K562 (cell line): ENCODE measurements around the gene ZNF384. TPM values are rescaled to one million over a fixed set of nuclear protein-coding genes. Genes with fewer than 3 reads are reported as not detected.

Experiments used
- ARID2 ChIP-seq: fragments of 450-650 bp; IDR thresholded peaks from 2 replicates; pipeline ENCODE4 v1.6.1; 2017; ENCODE audit warnings: antibody characterized with exemption, mild to moderate bottlenecking
- ARNT ChIP-seq, 2 experiments: fragments of 450-650 bp; IDR thresholded peaks; 2 replicates each; pipeline ENCODE4 v1.6.1; 2016; ENCODE audit warnings: mild to moderate bottlenecking in 1 of 2
- ATF7 ChIP-seq: fragments of 450-650 bp; IDR thresholded peaks from 2 replicates; pipeline ENCODE4 v1.7.1; 2014; ENCODE audit warnings: mild to moderate bottlenecking, moderate library complexity
- C11orf30 ChIP-seq: fragments of 450-650 bp; IDR thresholded peaks from 2 replicates; pipeline ENCODE4 v1.6.1; 2016; ENCODE audit warnings: low read depth, mild to moderate bottlenecking
- CHD4 ChIP-seq: fragments of 200-600 bp; sonication (generic); IDR thresholded peaks from 3 replicates; pipeline ENCODE4 v1.6.1; 2012; ENCODE audit warnings: low read depth, mild to moderate bottlenecking, mixed read lengths, low read length, inconsistent platforms; ENCODE audit not compliant: insufficient read depth, insufficient replicate concordance, poor library complexity, severe bottlenecking
- DPF2 ChIP-seq: fragments of 450-650 bp; IDR thresholded peaks from 2 replicates; pipeline ENCODE4 v1.6.1; 2016
- EHMT2 ChIP-seq: fragments of 450-650 bp; IDR thresholded peaks from 2 replicates; pipeline ENCODE4 v1.6.1; 2018; ENCODE audit warnings: antibody characterized with exemption
- ELF1 ChIP-seq: fragments of 200-800 bp; sonication (Bioruptor generic); IDR thresholded peaks from 2 replicates; pipeline ENCODE4 v1.6.1; 2016; ENCODE audit warnings: missing genetic modification characterization, missing compliant biosample characterization
- FOXA1 ChIP-seq: fragments of 450-650 bp; IDR thresholded peaks from 2 replicates; pipeline ENCODE4 v1.6.1; 2016; ENCODE audit warnings: mild to moderate bottlenecking, borderline replicate concordance
- FOXK1 ChIP-seq: sonication (generic); formaldehyde crosslinking; IDR thresholded peaks from 2 replicates; pipeline ENCODE4 v1.8.0; 2022; ENCODE audit warnings: missing genetic modification reagents, mild to moderate bottlenecking, borderline replicate concordance
- GTF2F1 ChIP-seq: IDR thresholded peaks from 2 replicates; pipeline ENCODE4 v1.6.1; 2011; ENCODE audit warnings: low read depth, low read length, improper control_type of control experiment
- HDAC1 ChIP-seq, 2 experiments: fragments of 450-650 bp; IDR thresholded peaks; 2 replicates each; pipeline ENCODE4 v1.6.1; 2016 to 2017; ENCODE audit warnings: inconsistent platforms in 1 of 2, mild to moderate bottlenecking in 1 of 2, moderate library complexity in 1 of 2
- HNRNPK ChIP-seq: fragments of 200-400 bp; formaldehyde crosslinking; IDR thresholded peaks from one replicate; pipeline ENCODE4 v1.6.1; 2018; ENCODE audit warnings: mild to moderate bottlenecking, low read depth, low read length; ENCODE audit not compliant: poor library complexity, severe bottlenecking
- KDM1A ChIP-seq, 2 experiments: fragments of 450-650 bp; IDR thresholded peaks; 2 replicates each; pipeline ENCODE4 v1.6.1; 2016; ENCODE audit warnings: mild to moderate bottlenecking in 2 of 2
- KDM4B ChIP-seq, 2 experiments: fragments of 450-650 bp in 1 of 2; sonication (generic) in 1 of 2; IDR thresholded peaks; 2 replicates each; pipeline ENCODE4 v1.6.1; 2016 to 2017; ENCODE audit warnings: borderline replicate concordance in 2 of 2, antibody characterized with exemption in 1 of 2, low read depth in 1 of 2, mild to moderate bottlenecking in 1 of 2
- MCM5 ChIP-seq: fragments of 450-650 bp; IDR thresholded peaks from 2 replicates; pipeline ENCODE4 v1.6.1; 2016; ENCODE audit warnings: low read depth
- NEUROD1 ChIP-seq: fragments of 150-350 bp; IDR thresholded peaks from 2 replicates; pipeline ENCODE4 v1.6.1; 2014; ENCODE audit warnings: borderline replicate concordance, low read length, low read depth; ENCODE audit not compliant: partially characterized antibody
- NFATC3 ChIP-seq: fragments of 450-650 bp; IDR thresholded peaks from 2 replicates; pipeline ENCODE4 v1.6.1; 2017; ENCODE audit warnings: mild to moderate bottlenecking
- PML ChIP-seq: IDR thresholded peaks from 2 replicates; pipeline ENCODE4 v1.6.1; 2012; ENCODE audit warnings: low read length, inconsistent platforms
- POU5F1 ChIP-seq: fragments of 150-350 bp; IDR thresholded peaks from 2 replicates; pipeline ENCODE4 v1.6.1; 2014; ENCODE audit warnings: borderline replicate concordance, low read length, low read depth, mild to moderate bottlenecking; ENCODE audit not compliant: partially characterized antibody
- PTRF ChIP-seq: fragments of 450-650 bp; IDR thresholded peaks from 2 replicates; pipeline ENCODE4 v1.6.1; 2016; ENCODE audit warnings: mild to moderate bottlenecking, missing genetic modification characterization, missing compliant biosample characterization
- RNF2 ChIP-seq: sonication (generic); IDR thresholded peaks from 2 replicates; pipeline ENCODE4 v1.6.1; 2016
- THRAP3 ChIP-seq: fragments of 450-650 bp; IDR thresholded peaks from 2 replicates; pipeline ENCODE4 v1.6.1; 2016; ENCODE audit warnings: mild to moderate bottlenecking, inconsistent platforms, borderline replicate concordance
- ZBTB17 ChIP-seq: fragments of 450-650 bp; formaldehyde crosslinking; IDR thresholded peaks from 2 replicates; pipeline ENCODE4 v1.4.0; 2020; ENCODE audit warnings: mild to moderate bottlenecking
- ZNF583 ChIP-seq: fragments of 250-450 bp; sonication (Bioruptor Pico); IDR thresholded peaks from 2 replicates; pipeline ENCODE4 v1.4.0; 2020
- ZNF644 ChIP-seq: fragments of 200-800 bp; sonication (Bioruptor generic); IDR thresholded peaks from 2 replicates; pipeline ENCODE4 v1.6.1; 2016; ENCODE audit warnings: low read depth, missing genetic modification characterization, missing compliant biosample characterization
- polyA plus RNA-seq, 8 experiments: library from polyadenylated mRNA; depleted of rRNA in 4 of 8; stranded (reverse) in 5 of 8; unstranded in 3 of 8; fragments of >200 nt; fragmentation: Nextera tagmentation in 2 of 8; fragmentation: Illumina TruSeq in 1 of 8; extraction: Ambion mirVana in 2 of 8; extraction: Trizol in 1 of 8; gene quantifications; 2 replicates each; pipeline versions ENCODE4 v1.2.1 to v1.2.3, GENCODE V29; 2011 to 2014; ENCODE audit warnings: inconsistent platforms in 1 of 8, missing spikeins in 1 of 8
- total RNA-seq, 7 experiments: library from RNA; depleted of rRNA in 6 of 7; stranded (reverse); fragments of >200 nt in 6 of 7; fragmentation: Illumina TruSeq in 2 of 7; extraction: Trizol in 2 of 7; gene quantifications; 2 replicates each; pipeline versions ENCODE4 v1.2.1 to v1.2.3, GENCODE V29; 2011 to 2021; ENCODE audit warnings: low replicate concordance in 1 of 7
- TF ChIP-seq, protein P1 (sequence below): fragments of 250-450 bp; sonication (Bioruptor Pico); IDR thresholded peaks from 2 replicates; pipeline ENCODE4 v1.8.0; 2022; ENCODE audit warnings: moderate library complexity, mild to moderate bottlenecking, inconsistent platforms
- TF ChIP-seq, protein P2 (sequence below), 2 experiments: IDR thresholded peaks; 2 replicates each; pipeline ENCODE4 v1.6.1; 2011; ENCODE audit warnings: borderline replicate concordance in 1 of 2, control low read depth in 1 of 2, low read depth in 1 of 2, low read length in 1 of 2, mild to moderate bottlenecking in 1 of 2, mixed read lengths in 1 of 2, moderate library complexity in 1 of 2; ENCODE audit not compliant: insufficient read depth in 1 of 2, insufficient read length in 1 of 2, poor library complexity in 1 of 2, severe bottlenecking in 1 of 2; ENCODE audit errors: extremely low read depth in 1 of 2

Gene ZNF384
- total and polyA plus RNA-seq, 9 of the 15 experiments (the other 6 are each of a cell fraction or from before 2014, with no cell fraction given): 0.36 to 64.8 (median 21.3) TPM

DNA sequence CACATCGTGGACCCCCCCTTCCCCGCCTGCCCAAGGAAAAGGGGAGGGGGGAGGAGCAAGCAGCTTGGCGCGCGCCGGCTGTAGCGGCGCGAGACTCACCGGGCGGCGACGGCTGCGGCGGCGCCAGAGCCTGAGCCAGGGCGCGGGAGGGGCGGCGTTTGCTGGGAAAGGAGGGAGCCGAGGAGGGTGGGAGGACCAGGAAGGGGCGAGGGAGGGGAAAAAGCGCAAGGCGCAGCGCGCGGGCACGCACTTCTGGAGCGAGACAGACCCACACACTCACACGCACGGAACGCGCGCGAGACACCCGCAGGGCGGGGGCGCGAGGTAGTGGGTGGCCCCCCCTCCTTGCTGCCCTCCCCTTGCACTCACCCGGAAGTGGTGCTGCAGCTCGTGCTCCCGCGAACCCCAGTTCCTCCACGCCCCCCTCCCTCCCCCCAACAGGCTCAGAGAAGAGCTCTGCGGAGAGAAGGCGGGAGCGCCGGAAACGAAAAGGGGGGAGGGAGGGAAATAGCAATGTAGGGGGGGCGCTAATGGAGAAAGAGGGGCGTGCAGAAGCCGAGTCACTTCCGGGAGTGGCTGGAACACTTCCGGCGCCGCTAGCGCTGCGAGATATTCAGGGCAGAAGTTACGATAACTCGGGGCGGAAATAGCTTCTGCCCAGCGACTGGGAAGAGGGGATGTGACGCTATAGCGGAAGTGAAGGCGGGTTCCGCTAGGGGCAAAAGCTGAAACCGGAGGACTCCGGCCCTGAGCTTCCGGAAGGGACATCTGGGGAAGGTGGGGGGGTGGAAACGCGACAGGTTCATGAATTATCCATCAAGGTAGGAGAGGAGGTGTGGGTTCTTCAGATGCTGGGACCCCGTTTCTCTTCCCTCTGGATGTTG lies at the start of gene ZNF384 (continued):
- peak in 1 of 2 experiments; percentile 99; a peak in 2 of 4 replicates for TF ChIP-seq KDM4B (IDR thresholded peaks at IDR 0.05; ENCODE audit: borderline replicate concordance in 2 of 2, low read depth in 1 of 2)
- 0 out of 4 replicates have a peak, but pooled peaks of 1 of the 2 experiments have one; percentile 56 for TF ChIP-seq HDAC1 (IDR thresholded peaks at IDR 0.05)
- TF ChIP-seq, protein P1, sequence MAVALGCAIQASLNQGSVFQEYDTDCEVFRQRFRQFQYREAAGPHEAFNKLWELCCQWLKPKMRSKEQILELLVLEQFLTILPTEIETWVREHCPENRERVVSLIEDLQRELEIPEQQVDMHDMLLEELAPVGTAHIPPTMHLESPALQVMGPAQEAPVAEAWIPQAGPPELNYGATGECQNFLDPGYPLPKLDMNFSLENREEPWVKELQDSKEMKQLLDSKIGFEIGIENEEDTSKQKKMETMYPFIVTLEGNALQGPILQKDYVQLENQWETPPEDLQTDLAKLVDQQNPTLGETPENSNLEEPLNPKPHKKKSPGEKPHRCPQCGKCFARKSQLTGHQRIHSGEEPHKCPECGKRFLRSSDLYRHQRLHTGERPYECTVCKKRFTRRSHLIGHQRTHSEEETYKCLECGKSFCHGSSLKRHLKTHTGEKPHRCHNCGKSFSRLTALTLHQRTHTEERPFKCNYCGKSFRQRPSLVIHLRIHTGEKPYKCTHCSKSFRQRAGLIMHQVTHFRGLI: no peak
- TF ChIP-seq ELF1 (tag): peak; percentile 99
- peak in 1 of 2 experiments; percentile 19; a peak in 1 of 4 replicates for TF ChIP-seq KDM1A (IDR thresholded peaks at IDR 0.05)
- TF ChIP-seq ARID2: no peak
- TF ChIP-seq FOXA1: no peak
- TF ChIP-seq FOXK1 (CRISPR knock-in tag): no peak
- TF ChIP-seq PML: peak; percentile 69
- no peak for TF ChIP-seq ZBTB17 (CRISPR knock-in tag)
- TF ChIP-seq, protein P2, sequence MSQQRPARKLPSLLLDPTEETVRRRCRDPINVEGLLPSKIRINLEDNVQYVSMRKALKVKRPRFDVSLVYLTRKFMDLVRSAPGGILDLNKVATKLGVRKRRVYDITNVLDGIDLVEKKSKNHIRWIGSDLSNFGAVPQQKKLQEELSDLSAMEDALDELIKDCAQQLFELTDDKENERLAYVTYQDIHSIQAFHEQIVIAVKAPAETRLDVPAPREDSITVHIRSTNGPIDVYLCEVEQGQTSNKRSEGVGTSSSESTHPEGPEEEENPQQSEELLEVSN (IDR thresholded peaks at IDR 0.05; ENCODE audit: borderline replicate concordance in 1 of 2, extremely low read depth in 1 of 2, insufficient read depth in 1 of 2, insufficient read length in 1 of 2, low read depth in 1 of 2, low read length in 1 of 2, poor library complexity in 1 of 2, severe bottlenecking in 1 of 2): peak; percentile 29 to 34
- TF ChIP-seq EHMT2: no peak
- no peak for TF ChIP-seq PTRF (tag)
- 0 out of 4 replicates have a peak, but pooled peaks of 1 of the 2 experiments have one; percentile 18 for TF ChIP-seq ARNT (IDR thresholded peaks at IDR 0.05)
- TF ChIP-seq MCM5: no peak
- 0 out of 2 replicates have a peak, but pooled peaks have one; percentile 32 for TF ChIP-seq RNF2
- TF ChIP-seq THRAP3: no peak; the same call in 1 of the 2 replicates
- TF ChIP-seq GTF2F1: no peak
- peak; percentile 84 for TF ChIP-seq ATF7
- peak; percentile 77 for TF ChIP-seq POU5F1
- no peak for TF ChIP-seq ZNF644 (tag)
- TF ChIP-seq ZNF583 (CRISPR knock-in tag): no peak
- TF ChIP-seq C11orf30: peak; percentile 87
- peak; percentile 9 for TF ChIP-seq NEUROD1
- no peak for TF ChIP-seq CHD4
- no peak for TF ChIP-seq DPF2
- no peak for TF ChIP-seq NFATC3
- peak; percentile 61 for TF ChIP-seq HNRNPK
